ENCODE measurements around the gene AK2. TPM values are rescaled to one million over a fixed set of nuclear protein-coding genes. Genes with fewer than 3 reads are reported as not detected.

AK2 gene
- total and polyA plus RNA-seq, 10 of the 15 experiments (the other 5 are each of a cell fraction or from before 2014, with no cell fraction given) = 52.3 to 500 (median 278) TPM

GRCh38 chr1:33057095-33057494, 20.4 kb upstream of the AK2 start:
- WGBS (ENCODE audit: insufficient coverage, insufficient replicate concordance, low lambda C conversion rate, missing lambda C conversion rate) = 0% methylated on average over 1 of the region's 2 CpGs
- no peaks in the 10 kb centered on the region for H3K36me3 ChIP-seq (ENCODE audit: control insufficient read depth in 2 of 2, insufficient read depth in 2 of 2, low read length in 1 of 2)
- DNase-seq (ENCODE audit: low read depth, low spot score) (no peak), FAIRE-seq (no peak), ATAC-seq (peak; percentile 38; the same call in 2 of the 3 replicates)
- RAD21 ChIA-PET (ENCODE audit: unreplicated experiment) = interaction anchor here (0.7 to 4.1 kb wide), 9 partner anchors 24 to 123 kb away, joined by 3 to 67 read pairs (median 4); partner anchors contain the start of gene AZIN2
- intact Hi-C loops (cut with micrococcal nuclease; ENCODE audit: unreplicated experiment) (no loop called here), in situ Hi-C loops (cut with MboI) (loop anchor here (5.0 kb wide), 1 partner anchor 125 kb away; no protein-coding TSS in a partner anchor)
- no peak overlapping the region for H3K9ac ChIP-seq (ENCODE audit: control insufficient read depth, insufficient read depth, low read length)
- SMC1A ChIA-PET (ENCODE audit: uncharacterized antibody, unreplicated experiment) = interaction anchor here (0.5 to 7.3 kb wide), 13 partner anchors 17 to 181 kb away, joined by 3 to 110 read pairs (median 3); partner anchors contain the start of gene AZIN2
- no peaks in the 10 kb centered on the region for H3K79me2 ChIP-seq (ENCODE audit: control insufficient read depth, insufficient read depth, low read length)
- H3K4me2 ChIP-seq (ENCODE audit: control insufficient read depth, insufficient read depth) = no peak overlapping the region
- no peaks in the 10 kb centered on the region for H3K27me3 ChIP-seq (replicated peaks in 1 of 2; ENCODE audit: control insufficient read depth in 2 of 2, insufficient read depth in 2 of 2, low read length in 1 of 2)
- H2AFZ ChIP-seq (ENCODE audit: control insufficient read depth, low read depth, low read length) = no peak overlapping the region
- H4K20me1 ChIP-seq (ENCODE audit: control insufficient read depth, insufficient read depth) = no peaks in the 10 kb centered on the region
- BruUV-seq (replicated peaks) = no TSS peak
- TF ChIP-seq TCF12 (IDR thresholded peaks at IDR 0.05; ENCODE audit: low read depth, low read length) (no peak), SMAD5 (IDR thresholded peaks at IDR 0.05; ENCODE audit: low read depth) (no peak), YY1 (IDR thresholded peaks at IDR 0.05; ENCODE audit: low read depth, low read length) (no peak), ATF7 (IDR thresholded peaks at IDR 0.05; ENCODE audit: low read depth) (no peak), RELB (IDR thresholded peaks at IDR 0.05; ENCODE audit: low read depth) (no peak), CREM (IDR thresholded peaks at IDR 0.05; ENCODE audit: low read depth) (no peak), ZBTB40 (IDR thresholded peaks at IDR 0.05; ENCODE audit: borderline replicate concordance) (no peak), EED (IDR thresholded peaks at IDR 0.05; ENCODE audit: low read depth) (no peak), NRF1 (conservative IDR thresholded peaks at IDR 0.05; ENCODE audit: low read depth, low read length) (no peak), TCF7 (IDR thresholded peaks at IDR 0.05; ENCODE audit: borderline replicate concordance) (no peak)
- POLR2A ChIA-PET = interaction anchor here (0.6 to 1.5 kb wide), 3 partner anchors 79 to 124 kb away, joined by 3 to 4 read pairs (median 3); no protein-coding TSS in a partner anchor
- H3K4me3 ChIP-seq = no peak overlapping the region
- no peak overlapping the region for H3K27ac ChIP-seq (ENCODE audit: control insufficient read depth, insufficient read depth)
- H3K4me1 ChIP-seq (ENCODE audit: control insufficient read depth, insufficient read depth, low read length) = peaks cover 9% of the 10 kb centered on the region
- CTCF ChIA-PET = interaction anchor here (0.5 to 8.2 kb wide), 22 partner anchors 10 to 258 kb away, joined by 3 to 183 read pairs (median 4); partner anchors contain the start of genes AZIN2 and RNF19B
- H3K9me3 ChIP-seq (replicated peaks; ENCODE audit: control insufficient read depth, insufficient read depth, low read length) = no peaks in the 10 kb centered on the region; the same call in 2 of the 3 replicates
